Endodermal cell (in vitro differentiated cells): ENCODE measurements around the gene ST7. TPM values are rescaled to one million over a fixed set of nuclear protein-coding genes. Genes with fewer than 3 reads are reported as not detected.

ENCODE experiments used
- DNase-seq: peaks from one replicate; pipeline ENCODE4 v3.0.0-alpha.2; 2017
- H3K27ac ChIP-seq: 2 replicates; pipeline ENCODE4 v1.5.1; 2013; ENCODE audit warnings: mild to moderate bottlenecking, low read depth, low read length, moderate library complexity
- H3K27me3 ChIP-seq: 2 replicates; pipeline ENCODE4 v1.6.1; 2013; ENCODE audit warnings: mild to moderate bottlenecking, low read length, moderate library complexity; ENCODE audit not compliant: insufficient read depth, control insufficient read depth, poor library complexity, severe bottlenecking
- H3K36me3 ChIP-seq: 2 replicates; pipeline ENCODE4 v1.7.0; 2013; ENCODE audit warnings: mild to moderate bottlenecking, low read length, moderate library complexity; ENCODE audit not compliant: control insufficient read depth, insufficient read depth
- H3K4me1 ChIP-seq: one replicate; pipeline ENCODE4 v1.7.0; 2013; ENCODE audit warnings: low read length; ENCODE audit not compliant: control insufficient read depth, insufficient read depth
- H3K4me3 ChIP-seq: 2 replicates; pipeline ENCODE4 v1.5.1; 2013; ENCODE audit warnings: mild to moderate bottlenecking, low read length, moderate library complexity
- H3K9ac ChIP-seq: 2 replicates; pipeline ENCODE4 v1.6.1; 2013; ENCODE audit warnings: mild to moderate bottlenecking, low read length, moderate library complexity; ENCODE audit not compliant: poor library complexity, severe bottlenecking; ENCODE audit errors: extremely low read depth
- H3K9me3 ChIP-seq: 2 replicates; pipeline ENCODE4 v1.6.1; 2013; ENCODE audit warnings: mild to moderate bottlenecking, low read length, moderate library complexity; ENCODE audit not compliant: control insufficient read depth
- H3K27ac Mint-ChIP-seq: 2 replicates; pipeline ENCODE4 v1.8.0; 2020; ENCODE audit warnings: mixed read lengths
- H3K27me3 Mint-ChIP-seq: 2 replicates; pipeline ENCODE4 v1.8.0; 2021; ENCODE audit warnings: mild to moderate bottlenecking, mixed read lengths; ENCODE audit not compliant: insufficient read depth
- H3K36me3 Mint-ChIP-seq: 2 replicates; pipeline ENCODE4 v1.8.0; 2020; ENCODE audit warnings: low read depth, mixed read lengths
- H3K4me1 Mint-ChIP-seq: 2 replicates; pipeline ENCODE4 v1.8.0; 2020; ENCODE audit warnings: mixed read lengths
- H3K4me3 Mint-ChIP-seq: 2 replicates; pipeline ENCODE4 v1.8.0; 2020; ENCODE audit warnings: mild to moderate bottlenecking, moderate library complexity, mixed read lengths
- H3K9me3 Mint-ChIP-seq: 2 replicates; pipeline ENCODE4 v1.8.0; 2020; ENCODE audit warnings: mild to moderate bottlenecking, mixed read lengths
- CTCF ChIP-seq: fragments of 200-600 bp; sonication (generic); conservative IDR thresholded peaks from 2 replicates; pipeline ENCODE4 v1.5.0; 2021; ENCODE audit warnings: antibody characterized with exemption, mild to moderate bottlenecking
- WGBS, 2 experiments: methylation state at CpG; one replicate each; pipeline versions ENCODE4 v1.1.5 to v1.1.7; 2013; ENCODE audit warnings: missing lambda C conversion rate in 2 of 2, mixed read lengths in 1 of 2; ENCODE audit not compliant: insufficient coverage in 1 of 2, insufficient read length in 1 of 2; 5-methylcytosine and 5-hydroxymethylcytosine counted together
- total RNA-seq, 2 donors: library from RNA; stranded (reverse); fragmentation: NEBNext Ultra II Directional in 1 of 2; extraction: Animal tissue kit (Norgen Biotek cat#: 25700) in 1 of 2; gene quantifications; 2 replicates in 1 of 2; 3 replicates in 1 of 2; pipeline ENCODE4 v1.2.1, GENCODE V29; 2021

Gene ST7
- total RNA-seq, 2 donors from 2014 or later, result 6.4 to 8.9 TPM

- DNase-seq, result no peak
- Histone ChIP-seq H3K4me3 (no peak overlapping the region), H3K36me3 (no peaks in the 10 kb centered on the region), H3K9me3 (no peaks in the 10 kb centered on the region), H3K9ac (no peak overlapping the region), H3K4me1 (peaks cover 4% of the 10 kb centered on the region), H3K27ac (no peak overlapping the region), H3K27me3 (no peaks in the 10 kb centered on the region)
- Mint-ChIP-seq H3K36me3 (no peaks in the 10 kb centered on the region), H3K27me3 (no peaks in the 10 kb centered on the region), H3K4me1 (peaks cover 26% of the 10 kb centered on the region), H3K27ac (no peak overlapping the region), H3K9me3 (no peaks in the 10 kb centered on the region), H3K4me3 (no peak overlapping the region)
- 92 to 100% methylated on average over 1 to 3 of the region's 3 CpGs for WGBS, 2 experiments
- TF ChIP-seq CTCF, result no peak
These were observed 184.6 kb downstream of the ST7 start for GRCh38 chr7:117137868-117138267.

GRCh38 chr7:117138495-117138894, 185.2 kb downstream of the ST7 start:
- Mint-ChIP-seq H3K4me1 (peaks cover 32% of the 10 kb centered on the region), H3K36me3 (no peaks in the 10 kb centered on the region), H3K27me3 (no peaks in the 10 kb centered on the region), H3K9me3 (no peaks in the 10 kb centered on the region), H3K27ac (no peak overlapping the region), H3K4me3 (no peak overlapping the region)
- TF ChIP-seq CTCF, result no peak
- Histone ChIP-seq H3K27me3 (no peaks in the 10 kb centered on the region), H3K9me3 (no peaks in the 10 kb centered on the region), H3K36me3 (no peaks in the 10 kb centered on the region), H3K4me1 (peaks cover 4% of the 10 kb centered on the region), H3K4me3 (no peak overlapping the region), H3K9ac (no peak overlapping the region), H3K27ac (no peak overlapping the region)
- 95 to 98% methylated on average over 3 of the region's 3 CpGs for WGBS, 2 experiments
- DNase-seq, result no peak

- Histone ChIP-seq H3K4me3 (no peak overlapping the region), H3K27ac (no peak overlapping the region), H3K36me3 (no peaks in the 10 kb centered on the region), H3K27me3 (no peaks in the 10 kb centered on the region), H3K9me3 (no peaks in the 10 kb centered on the region), H3K9ac (no peak overlapping the region), H3K4me1 (peaks cover 4% of the 10 kb centered on the region)
- no peak for DNase-seq
- no CpG with 5 or more reads among the region's 1 CpG for WGBS, 2 experiments
- TF ChIP-seq CTCF, result no peak
- H3K36me3 Mint-ChIP-seq, result no peaks in the 10 kb centered on the region
- no peaks in the 10 kb centered on the region for H3K9me3 Mint-ChIP-seq
- no peak overlapping the region for H3K4me3 Mint-ChIP-seq
- H3K27ac Mint-ChIP-seq, result no peak overlapping the region
- H3K27me3 Mint-ChIP-seq, result no peaks in the 10 kb centered on the region
- H3K4me1 Mint-ChIP-seq, result peaks cover 34% of the 10 kb centered on the region
These were observed 185.7 kb downstream of the ST7 start for GRCh38 chr7:117138981-117139380.
